Left lung (tissue), 10 donors: ENCODE data around the gene TRIM33. TPM values are rescaled to one million over a fixed set of nuclear protein-coding genes. Genes with fewer than 3 reads are reported as not detected.
"Not testable (repeated sequence)": the region's sequence is repeated elsewhere in the genome, so short reads cannot be mapped to it uniquely, and the experiment has no call there.

Source experiments
- ATAC-seq: fragments of 200-7000 bp; cut with Tn5 transposase; one replicate; pipeline ENCODE4 v1.9.1; 2020; ENCODE audit warnings: moderate library complexity
- DNase-seq, 4 donors: peaks; one replicate each; pipeline ENCODE4 v3.0.0-alpha.2; 2013 to 2020
- H3K27ac ChIP-seq, 2 donors: fragments of 200-600 bp; sonication (generic) in 1 of 2; one replicate each; pipeline versions ENCODE4 v1.5.0 to v1.8.0; 2020 to 2021
- H3K27me3 ChIP-seq, 2 donors: fragments of 200-600 bp; sonication (generic) in 1 of 2; one replicate each; pipeline versions ENCODE4 v1.5.0 to v1.8.0; 2020 to 2021
- H3K36me3 ChIP-seq, 2 donors: fragments of 200-600 bp; sonication (generic) in 1 of 2; one replicate each; pipeline versions ENCODE4 v1.5.0 to v1.8.0; 2020 to 2021
- H3K4me1 ChIP-seq, 2 donors: fragments of 200-600 bp; one replicate each; pipeline ENCODE4 v1.8.0; 2021
- H3K4me3 ChIP-seq, 2 donors: fragments of 200-600 bp; sonication (generic) in 1 of 2; one replicate each; pipeline versions ENCODE4 v1.5.0 to v1.8.0; 2020 to 2021; ENCODE audit warnings: mild to moderate bottlenecking in 1 of 2
- H3K9me3 ChIP-seq, 2 donors: fragments of 200-600 bp; sonication (generic) in 1 of 2; one replicate each; pipeline versions ENCODE4 v1.5.0 to v1.8.0; 2020 to 2021
- intact Hi-C, 2 donors: fragments of 100-400 bp; cut with DNase I; formaldehyde crosslinking; loops; one replicate each; pipeline versions ENCODE4 v1.11.2 to v1.14.2; 2022
- polyA plus RNA-seq, 6 donors: library from polyadenylated mRNA; unstranded; fragments of 120-200 nt; gene quantifications; one replicate each; pipeline ENCODE4 v1.2.1, GENCODE V29; 2013; ENCODE audit not compliant: insufficient read length in 6 of 6
- total RNA-seq, 2 donors: library from RNA; stranded (reverse); fragmentation: NEBNext Ultra II Directional; extraction: Animal tissue kit (Norgen Biotek cat#: 25700); gene quantifications; one replicate each; pipeline ENCODE4 v1.2.1, GENCODE V29; 2021
- TF ChIP-seq, protein P1 (sequence below), 2 donors: fragments of 200-600 bp; sonication (generic) in 1 of 2; IDR thresholded peaks; one replicate each; pipeline versions ENCODE4 v1.5.0 to v1.8.0; 2021; ENCODE audit warnings: antibody characterized with exemption in 2 of 2
- donor health status: DM: no; HTN: yes; CAD: no.
- donor health status: DM: no; HTN: no; CAD: no.

The TRIM33 gene
- total and polyA plus RNA-seq, 8 donors = 26.7 to 64.2 (median 53.0) TPM

DNA sequence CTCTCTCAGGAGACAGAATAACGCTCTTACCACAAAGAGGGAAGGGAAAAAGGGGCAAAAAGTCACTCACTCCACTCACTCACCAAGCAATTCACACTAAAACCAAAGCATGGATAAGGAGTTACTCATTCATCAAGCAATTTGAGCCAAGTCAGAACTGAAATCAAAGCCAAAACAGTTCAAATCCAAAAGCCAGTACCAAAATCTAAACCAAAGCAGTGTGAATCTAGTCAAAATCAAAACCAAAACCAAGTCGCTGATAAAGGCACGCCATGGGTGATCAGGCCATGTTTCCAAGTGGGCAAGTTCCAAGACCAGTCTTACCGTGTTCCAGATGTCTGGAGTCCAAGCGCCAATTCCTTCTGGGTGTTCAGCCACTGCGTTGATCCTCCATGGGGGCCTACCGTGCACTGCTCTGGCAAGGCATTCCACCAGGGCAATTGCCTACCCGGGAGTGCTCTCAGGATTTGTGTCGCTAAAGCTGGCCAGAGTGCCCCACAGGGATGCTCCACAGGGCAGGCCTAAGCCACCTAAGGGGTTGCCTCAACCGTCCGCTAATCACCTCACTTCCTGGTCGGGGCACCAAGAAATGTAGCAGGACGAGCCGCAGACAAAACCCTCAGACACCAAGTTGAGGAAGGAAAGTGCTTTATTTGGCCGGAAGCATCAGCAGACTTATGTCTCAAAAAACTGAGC, 142.3 kb downstream of the TRIM33 start:
- peaks cover 0 to 22% of the 10 kb centered on the region in 2 donors for H3K9me3 ChIP-seq
- ATAC-seq (no peak), DNase-seq (no peak)
- H3K27me3 ChIP-seq = no peaks in the 10 kb centered on the region
- no peaks in the 10 kb centered on the region for H3K4me1 ChIP-seq
- no peak overlapping the region for H3K4me3 ChIP-seq
- intact Hi-C loops = no loop called here
- H3K36me3 ChIP-seq = no peaks in the 10 kb centered on the region
- no peak overlapping the region for H3K27ac ChIP-seq
- TF ChIP-seq, protein P1, sequence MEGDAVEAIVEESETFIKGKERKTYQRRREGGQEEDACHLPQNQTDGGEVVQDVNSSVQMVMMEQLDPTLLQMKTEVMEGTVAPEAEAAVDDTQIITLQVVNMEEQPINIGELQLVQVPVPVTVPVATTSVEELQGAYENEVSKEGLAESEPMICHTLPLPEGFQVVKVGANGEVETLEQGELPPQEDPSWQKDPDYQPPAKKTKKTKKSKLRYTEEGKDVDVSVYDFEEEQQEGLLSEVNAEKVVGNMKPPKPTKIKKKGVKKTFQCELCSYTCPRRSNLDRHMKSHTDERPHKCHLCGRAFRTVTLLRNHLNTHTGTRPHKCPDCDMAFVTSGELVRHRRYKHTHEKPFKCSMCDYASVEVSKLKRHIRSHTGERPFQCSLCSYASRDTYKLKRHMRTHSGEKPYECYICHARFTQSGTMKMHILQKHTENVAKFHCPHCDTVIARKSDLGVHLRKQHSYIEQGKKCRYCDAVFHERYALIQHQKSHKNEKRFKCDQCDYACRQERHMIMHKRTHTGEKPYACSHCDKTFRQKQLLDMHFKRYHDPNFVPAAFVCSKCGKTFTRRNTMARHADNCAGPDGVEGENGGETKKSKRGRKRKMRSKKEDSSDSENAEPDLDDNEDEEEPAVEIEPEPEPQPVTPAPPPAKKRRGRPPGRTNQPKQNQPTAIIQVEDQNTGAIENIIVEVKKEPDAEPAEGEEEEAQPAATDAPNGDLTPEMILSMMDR (IDR thresholded peaks at IDR 0.05) = no peak

DNA sequence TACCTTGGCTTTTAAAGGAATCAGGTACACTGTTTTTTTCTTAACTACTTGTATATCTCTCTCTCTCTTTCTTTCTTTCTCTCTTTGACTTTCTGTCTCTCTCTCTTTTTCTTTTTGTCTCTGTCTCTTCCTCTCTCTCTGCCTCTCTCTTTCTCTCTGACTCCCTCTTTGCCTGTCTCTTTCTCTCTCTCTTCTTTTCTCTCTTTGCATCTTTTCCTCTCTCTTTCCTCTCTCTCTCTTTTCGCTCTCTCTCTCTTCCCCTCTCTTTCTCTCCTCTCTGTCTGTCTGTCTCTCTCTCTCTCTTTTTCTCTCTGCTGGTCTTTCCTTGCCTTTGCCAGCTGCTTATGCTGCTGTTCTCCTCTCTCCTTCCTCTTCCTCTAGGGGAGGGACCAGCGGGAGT, 143.2 kb downstream of the TRIM33 start:
- Histone ChIP-seq H3K9me3 (peaks cover 0 to 24% of the 10 kb centered on the region in 2 donors), H3K4me3 (no peak overlapping the region), H3K36me3 (no peaks in the 10 kb centered on the region), H3K4me1 (no peaks in the 10 kb centered on the region), H3K27me3 (no peaks in the 10 kb centered on the region), H3K27ac (no peak overlapping the region)
- intact Hi-C loops = no loop called here
- TF ChIP-seq, protein P1 (IDR thresholded peaks at IDR 0.05) = no peak
- ATAC-seq (no peak), DNase-seq (no peak)

DNA sequence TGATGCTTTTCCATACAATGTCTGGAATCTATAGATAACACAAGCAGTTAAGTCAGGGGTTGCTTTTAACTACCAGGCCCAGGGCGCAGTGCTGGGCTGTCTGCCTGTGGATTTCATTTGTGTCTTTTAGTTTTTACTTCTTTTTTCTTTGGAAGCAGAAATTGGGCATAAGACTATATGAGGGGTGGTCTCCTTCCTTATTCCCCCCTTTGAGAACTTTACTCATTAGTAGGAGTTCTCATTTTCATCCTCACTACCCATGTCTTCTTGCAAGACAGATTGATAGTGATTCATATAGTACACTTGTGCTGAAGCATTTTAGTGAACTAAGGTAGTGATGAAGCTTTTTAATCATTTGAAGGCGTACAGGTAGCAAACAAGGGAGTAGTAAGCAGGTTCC, 147.8 kb downstream of the TRIM33 start:
- ATAC-seq, H3K27ac ChIP-seq, H3K27me3 ChIP-seq, intact Hi-C loops, H3K4me1 ChIP-seq, DNase-seq, H3K36me3 ChIP-seq, H3K4me3 ChIP-seq: not testable (repeated sequence)
- H3K9me3 ChIP-seq = peaks cover 0 to 47% of the 10 kb centered on the region in 2 donors

DNA sequence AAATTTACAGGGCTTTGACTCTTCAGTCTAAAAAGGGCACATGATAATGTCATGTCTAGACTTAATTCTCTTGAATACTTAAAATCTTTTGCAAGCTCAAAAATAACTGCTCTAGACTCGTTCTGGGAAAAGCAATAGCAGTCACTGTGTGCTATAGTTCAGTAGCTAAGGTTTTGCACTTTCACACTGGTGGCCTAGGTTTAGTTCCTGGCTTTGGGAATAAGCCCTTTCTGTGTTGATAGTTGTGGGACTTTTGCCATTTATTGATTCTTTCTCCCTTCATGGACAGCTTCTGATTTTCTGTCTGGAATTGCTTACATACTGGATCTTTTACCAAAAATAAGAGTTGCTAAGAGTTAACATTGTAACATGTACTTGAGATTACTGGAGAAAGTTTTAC, 151.2 kb downstream of the TRIM33 start:
- ATAC-seq (no peak), DNase-seq (no peak)
- H3K4me3 ChIP-seq = no peak overlapping the region
- intact Hi-C loops = no loop called here
- TF ChIP-seq, protein P1 (IDR thresholded peaks at IDR 0.05) = no peak
- no peak overlapping the region for H3K27ac ChIP-seq
- H3K9me3 ChIP-seq = peaks cover 0 to 42% of the 10 kb centered on the region in 2 donors
- no peaks in the 10 kb centered on the region for H3K36me3 ChIP-seq
- H3K27me3 ChIP-seq = no peaks in the 10 kb centered on the region
- H3K4me1 ChIP-seq = no peaks in the 10 kb centered on the region

DNA sequence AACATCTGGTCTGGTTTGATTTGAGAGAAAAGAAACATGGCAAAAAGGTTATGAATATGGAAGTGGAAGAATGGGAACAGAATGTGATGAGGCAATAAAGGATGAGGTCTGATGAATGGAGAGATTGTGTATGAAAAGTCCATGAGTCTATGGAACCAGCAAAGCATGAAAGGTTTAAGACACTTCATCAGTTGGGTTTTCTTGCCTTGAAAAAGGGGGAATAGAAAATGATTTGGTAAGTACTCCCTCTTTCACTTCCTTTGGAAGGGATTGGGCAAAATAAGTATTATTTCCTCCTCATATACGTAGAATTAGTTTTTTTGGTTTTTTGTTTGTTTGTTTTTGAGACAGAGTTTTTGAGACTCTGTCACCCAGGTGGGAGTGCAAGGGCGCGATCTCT, 155.8 kb downstream of the TRIM33 start:
- Histone ChIP-seq H3K27ac (no peak overlapping the region), H3K36me3 (no peaks in the 10 kb centered on the region), H3K4me1 (peaks cover 0 to 5% of the 10 kb centered on the region in 2 donors), H3K9me3 (no peaks in the 10 kb centered on the region), H3K4me3 (no peak overlapping the region), H3K27me3 (no peaks in the 10 kb centered on the region)
- no peak for ATAC-seq
- TF ChIP-seq, protein P1 (IDR thresholded peaks at IDR 0.05) = no peak
- intact Hi-C loops = no loop called here
- DNase-seq = no peak

DNA sequence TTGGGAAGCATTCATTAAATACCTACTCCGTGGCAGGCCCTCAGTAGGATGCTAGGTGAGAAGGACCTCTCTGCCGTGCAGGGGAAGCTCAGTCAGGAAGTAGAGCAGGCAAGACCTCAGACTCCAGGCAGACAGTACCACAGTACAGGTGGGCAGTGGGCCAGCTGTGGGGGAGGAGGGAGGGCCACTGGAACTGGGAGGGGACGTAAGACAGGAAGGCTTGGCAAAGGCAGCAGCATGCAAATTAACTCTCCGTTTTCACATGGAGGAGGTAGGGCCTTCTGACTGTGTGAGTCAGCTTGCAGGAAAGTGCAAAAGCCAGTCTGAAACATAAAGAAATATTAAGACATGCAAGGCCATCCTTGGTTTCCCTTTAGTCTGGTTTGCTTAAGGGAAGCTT, 157.7 kb downstream of the TRIM33 start:
- peak overlapping the region in 1 of 2 donors; percentile 18 for H3K27ac ChIP-seq
- peak; percentile 73 for ATAC-seq

More for the DNA sequence above, 157.7 kb downstream of the TRIM33 start:
- H3K27me3 ChIP-seq = no peaks in the 10 kb centered on the region
- peaks cover 0 to 5% of the 10 kb centered on the region in 2 donors for H3K4me1 ChIP-seq
- TF ChIP-seq, protein P1 (IDR thresholded peaks at IDR 0.05) = no peak
- intact Hi-C loops = no loop called here
- DNase-seq = peak in 3 of 4 donors; percentile 33 to 82 (median 35)
- H3K4me3 ChIP-seq = no peak overlapping the region
- no peaks in the 10 kb centered on the region for H3K36me3 ChIP-seq
- H3K9me3 ChIP-seq = no peaks in the 10 kb centered on the region
